Thoracic aorta (tissue), 2 donors: ENCODE measurements around the gene TSHZ3. TPM values are rescaled to one million over a fixed set of nuclear protein-coding genes. Genes with fewer than 3 reads are reported as not detected.

Experiments used
- ATAC-seq: fragments of 150-250 bp; one replicate; pipeline ENCODE4 v1.8.0; 2017; ENCODE audit warnings: low read depth; ENCODE audit not compliant: insufficient number of reproducible peaks, low FRiP score
- DNase-seq: peaks from one replicate; pipeline ENCODE4 v3.0.0-alpha.2; 2020; ENCODE audit warnings: low spot score
- H3K27ac ChIP-seq, 2 donors: fragments of 200-600 bp; sonication (generic); 1 replicate in 1 of 2; 2 replicates in 1 of 2; pipeline ENCODE4 v1.5.1; 2016; ENCODE audit warnings: mild to moderate bottlenecking in 2 of 2, moderate library complexity in 2 of 2
- H3K27me3 ChIP-seq: fragments of 200-600 bp; sonication (generic); replicated peaks from 2 replicates; pipeline ENCODE4 v1.6.0; 2016; ENCODE audit warnings: mild to moderate bottlenecking; ENCODE audit not compliant: insufficient read depth
- H3K36me3 ChIP-seq: fragments of 200-600 bp; sonication (generic); one replicate; pipeline ENCODE4 v1.5.1; 2016
- H3K4me1 ChIP-seq, 2 donors: fragments of 200-600 bp; sonication (generic); 1 replicate in 1 of 2; 2 replicates in 1 of 2; pipeline versions ENCODE4 v1.5.1 to v1.6.0; 2016; ENCODE audit warnings: low read depth in 2 of 2, mild to moderate bottlenecking in 1 of 2; ENCODE audit not compliant: control insufficient read depth in 1 of 2
- H3K4me3 ChIP-seq: fragments of 200-600 bp; sonication (generic); 2 replicates; pipeline ENCODE4 v1.5.1; 2016; ENCODE audit warnings: mild to moderate bottlenecking
- H3K9me3 ChIP-seq: fragments of 200-600 bp; sonication (generic); 2 replicates; pipeline ENCODE4 v1.5.1; 2016
- CTCF ChIP-seq: fragments of 200-600 bp; sonication (generic); IDR thresholded peaks from one replicate; pipeline ENCODE4 v1.5.1; 2019; ENCODE audit warnings: antibody characterized with exemption
- total RNA-seq, 2 donors: library from RNA; depleted of rRNA; stranded (reverse); fragments of >200 nt; gene quantifications; one replicate each; pipeline versions ENCODE4 v1.1.0 to v1.2.3, GENCODE V29; 2016

TSHZ3 gene
- total RNA-seq, 2 donors from 2014 or later = 9.3 to 10.2 TPM

GRCh38 chr19:31316201-31316951 lies 32.9 kb downstream of the TSHZ3 start:
- no peak overlapping the region for H3K4me3 ChIP-seq
- H3K27ac ChIP-seq = no peak overlapping the region
- H3K4me1 ChIP-seq = no peaks in the 10 kb centered on the region
- H3K9me3 ChIP-seq = no peaks in the 10 kb centered on the region
- H3K27me3 ChIP-seq = no peaks in the 10 kb centered on the region
- DNase-seq = no peak
- TF ChIP-seq CTCF = no peak
- ATAC-seq = no peak
- no peaks in the 10 kb centered on the region for H3K36me3 ChIP-seq

- ATAC-seq = no peak
- no peak for DNase-seq
- Histone ChIP-seq H3K9me3 (no peaks in the 10 kb centered on the region), H3K36me3 (no peaks in the 10 kb centered on the region), H3K27ac (no peak overlapping the region), H3K4me1 (no peaks in the 10 kb centered on the region), H3K27me3 (no peaks in the 10 kb centered on the region), H3K4me3 (no peak overlapping the region)
- TF ChIP-seq CTCF = no peak
Measured at GRCh38 chr19:31315652-31316051, 33.6 kb downstream of the TSHZ3 start.

- no peaks in the 10 kb centered on the region for H3K36me3 ChIP-seq
- ATAC-seq (no peak), DNase-seq (no peak)
- no peak overlapping the region for H3K27ac ChIP-seq
- no peaks in the 10 kb centered on the region for H3K27me3 ChIP-seq
- no peak overlapping the region for H3K4me3 ChIP-seq
- H3K9me3 ChIP-seq = no peaks in the 10 kb centered on the region
- no peak for TF ChIP-seq CTCF
- no peaks in the 10 kb centered on the region for H3K4me1 ChIP-seq
Measured at GRCh38 chr19:31314849-31315629, 34.2 kb downstream of the TSHZ3 start.

GRCh38 chr19:31314156-31314555 lies 35.1 kb downstream of the TSHZ3 start:
- no peak for TF ChIP-seq CTCF
- DNase-seq (no peak), ATAC-seq (no peak)
- Histone ChIP-seq H3K9me3 (no peaks in the 10 kb centered on the region), H3K27me3 (no peaks in the 10 kb centered on the region), H3K4me3 (no peak overlapping the region), H3K36me3 (no peaks in the 10 kb centered on the region), H3K27ac (no peak overlapping the region), H3K4me1 (no peaks in the 10 kb centered on the region)

- TF ChIP-seq CTCF = no peak
- DNase-seq (no peak), ATAC-seq (no peak)
- no peak overlapping the region for H3K4me3 ChIP-seq
- H3K36me3 ChIP-seq = no peaks in the 10 kb centered on the region
- no peak overlapping the region for H3K27ac ChIP-seq
- no peaks in the 10 kb centered on the region for H3K27me3 ChIP-seq
- H3K9me3 ChIP-seq = no peaks in the 10 kb centered on the region
- H3K4me1 ChIP-seq = no peaks in the 10 kb centered on the region
Measured at GRCh38 chr19:31313291-31314030, 35.8 kb downstream of the TSHZ3 start.
